Kidney capillary endothelial cell (primary cell): Measurements from ENCODE around the gene ACMSD.
"Not testable (repeated sequence)": the region's sequence is repeated elsewhere in the genome, so short reads cannot be mapped to it uniquely, and the experiment has no call there.

ENCODE experiments used
- DNase-seq: peaks from one replicate; pipeline ENCODE4 v3.0.0-alpha.2; 2018; ENCODE audit warnings: low spot score

ACMSD gene

GRCh38 chr2:134852518-134852917 is 14.1 kb downstream of the ACMSD start:
- DNase-seq, result no peak

- no peak for DNase-seq
Measured at GRCh38 chr2:134855709-134856108, 17.3 kb downstream of the ACMSD start.

GRCh38 chr2:134858245-134858644 is 19.8 kb downstream of the ACMSD start:
- no peak for DNase-seq

GRCh38 chr2:134861173-134861572 is 22.8 kb downstream of the ACMSD start:
- DNase-seq, result no peak

GRCh38 chr2:134862069-134862468 is 23.7 kb downstream of the ACMSD start:
- DNase-seq, result no peak

GRCh38 chr2:134862674-134863073 is 24.3 kb downstream of the ACMSD start:
- DNase-seq, result no peak

GRCh38 chr2:134863446-134863845 is 25.0 kb downstream of the ACMSD start:
- no peak for DNase-seq

- no peak for DNase-seq
Measured at GRCh38 chr2:134865067-134865787, 26.8 kb downstream of the ACMSD start.

- no peak for DNase-seq
Measured at GRCh38 chr2:134866498-134867099, 28.2 kb downstream of the ACMSD start.

GRCh38 chr2:134869946-134870736 is 31.7 kb downstream of the ACMSD start:
- DNase-seq, result no peak

- no peak for DNase-seq
Measured at GRCh38 chr2:134873152-134873551, 34.7 kb downstream of the ACMSD start.

GRCh38 chr2:134875309-134875708 is 36.9 kb downstream of the ACMSD start:
- no peak for DNase-seq

GRCh38 chr2:134882773-134883172 is 44.4 kb downstream of the ACMSD start:
- DNase-seq, result no peak

GRCh38 chr2:134883552-134884293 is 45.3 kb downstream of the ACMSD start:
- DNase-seq, result no peak

GRCh38 chr2:134884435-134884834 is 46.0 kb downstream of the ACMSD start:
- no peak for DNase-seq

- no peak for DNase-seq
Measured at GRCh38 chr2:134892282-134893035, 54.0 kb downstream of the ACMSD start.

GRCh38 chr2:134897932-134898331 is 59.5 kb downstream of the ACMSD start:
- DNase-seq, result no peak

- no peak for DNase-seq
Measured at GRCh38 chr2:134899204-134899603, 60.8 kb downstream of the ACMSD start.

GRCh38 chr2:134900151-134900550 is 61.7 kb downstream of the ACMSD start:
- no peak for DNase-seq

- not testable (repeated sequence) for DNase-seq
Measured at GRCh38 chr2:134903701-134904100, 65.3 kb downstream of the ACMSD start.

- DNase-seq, result no peak
Measured at GRCh38 chr2:134905168-134905567, 66.8 kb downstream of the ACMSD start.

- DNase-seq, result no peak
Measured at GRCh38 chr2:134906726-134907125, 68.3 kb downstream of the ACMSD start.
